Measurements from ENCODE around the gene TRIM34. TPM values are rescaled to one million over a fixed set of nuclear protein-coding genes. Genes with fewer than 3 reads are reported as not detected.
"Not testable (repeated sequence)": the region's sequence is repeated elsewhere in the genome, so short reads cannot be mapped to it uniquely, and the experiment has no call there.

The TRIM34 gene
- polyA plus RNA-seq, 1 donor (not counting 4 experiments of a cell fraction or from before 2014, with no cell fraction given): 20.5 TPM

- FAIRE-seq (no peak), DNase-seq (ENCODE audit: low read depth, low spot score) (no peak)
- peak overlapping the region; percentile 81 for H2AFZ ChIP-seq (ENCODE audit: control insufficient read depth, low read length)
- dilution Hi-C loops (cut with MboI; ENCODE audit: extremely low pct_ligation_motif_present, low sequenced_read_pairs): no loop called here
- H3K9me1 ChIP-seq (ENCODE audit: control insufficient read depth, extremely low read depth, insufficient read depth, low read length): no peaks in the 10 kb centered on the region
- no peaks in the 10 kb centered on the region for H4K20me1 ChIP-seq (ENCODE audit: control insufficient read depth, extremely low read depth, insufficient read depth, low read length)
- peak overlapping the region; percentile 71 for H3K27ac ChIP-seq (ENCODE audit: control insufficient read depth, insufficient read depth, low read length)
- H3K4me1 ChIP-seq (ENCODE audit: control insufficient read depth, extremely low read depth, insufficient read depth, low read length): peaks cover 9% of the 10 kb centered on the region
- H3K36me3 ChIP-seq (ENCODE audit: control insufficient read depth in 2 of 2, extremely low read depth in 1 of 2, insufficient read depth in 2 of 2, low read length in 2 of 2): no peaks in the 10 kb centered on the region
- peak overlapping the region; percentile 94 for H3K4me2 ChIP-seq (ENCODE audit: control insufficient read depth, extremely low read depth, insufficient read depth, low read depth, low read length)
- H3K9me3 ChIP-seq (ENCODE audit: control insufficient read depth, low read depth, low read length): no peaks in the 10 kb centered on the region
- no peaks in the 10 kb centered on the region for H3K27me3 ChIP-seq (ENCODE audit: control insufficient read depth, extremely low read depth, insufficient read depth, low read length)
- peak overlapping the region; percentile 76 for H3K9ac ChIP-seq (ENCODE audit: control insufficient read depth, extremely low read depth, insufficient read depth, low read length)
- peaks cover 9% of the 10 kb centered on the region for H3K79me2 ChIP-seq (ENCODE audit: control insufficient read depth, insufficient read depth, low read length)
- no peak for TF ChIP-seq CTCF (optimal IDR thresholded peaks at IDR 0.05 in 1 of 3, IDR thresholded peaks at IDR 0.05 in 1 of 3, conservative IDR thresholded peaks at IDR 0.05 in 1 of 3; ENCODE audit: extremely low read depth in 1 of 3, insufficient read depth in 2 of 3, low read length in 3 of 3)
- TF ChIP-seq EZH2 (IDR thresholded peaks at IDR 0.05; ENCODE audit: low read length): no peak
- peak overlapping the region; percentile 43 to 82 (median 70) for H3K4me3 ChIP-seq (ENCODE audit: control insufficient read depth in 2 of 3, extremely low read depth in 1 of 3, insufficient read depth in 2 of 3, low read depth in 1 of 3, low read length in 3 of 3)
Observed at GRCh38 chr11:5690736-5691135, 65.9 kb downstream of the TRIM34 start.

- H3K4me3 ChIP-seq (ENCODE audit: control insufficient read depth in 2 of 3, extremely low read depth in 1 of 3, insufficient read depth in 2 of 3, low read depth in 1 of 3, low read length in 3 of 3): peak overlapping the region in 2 of 3 experiments; percentile 43 to 70
- H3K79me2 ChIP-seq (ENCODE audit: control insufficient read depth, insufficient read depth, low read length); H2AFZ ChIP-seq (ENCODE audit: control insufficient read depth, low read length); H3K9me1 ChIP-seq (ENCODE audit: control insufficient read depth, extremely low read depth, insufficient read depth, low read length); H3K27me3 ChIP-seq (ENCODE audit: control insufficient read depth, extremely low read depth, insufficient read depth, low read length); H3K4me1 ChIP-seq (ENCODE audit: control insufficient read depth, extremely low read depth, insufficient read depth, low read length); FAIRE-seq; DNase-seq (ENCODE audit: low read depth, low spot score); H4K20me1 ChIP-seq (ENCODE audit: control insufficient read depth, extremely low read depth, insufficient read depth, low read length); H3K27ac ChIP-seq (ENCODE audit: control insufficient read depth, insufficient read depth, low read length); dilution Hi-C loops (cut with MboI; ENCODE audit: extremely low pct_ligation_motif_present, low sequenced_read_pairs); H3K36me3 ChIP-seq (ENCODE audit: control insufficient read depth in 2 of 2, extremely low read depth in 1 of 2, insufficient read depth in 2 of 2, low read length in 2 of 2); H3K9me3 ChIP-seq (ENCODE audit: control insufficient read depth, low read depth, low read length): not testable (repeated sequence)
- peak overlapping the region; percentile 76 for H3K9ac ChIP-seq (ENCODE audit: control insufficient read depth, extremely low read depth, insufficient read depth, low read length)
- H3K4me2 ChIP-seq (ENCODE audit: control insufficient read depth, extremely low read depth, insufficient read depth, low read depth, low read length): peak overlapping the region; percentile 94
Observed at GRCh38 chr11:5691238-5691963, 66.6 kb downstream of the TRIM34 start.

All from keratinocyte (primary cell).